Measurements from ENCODE around the gene PLD6.

The PLD6 gene

DNA sequence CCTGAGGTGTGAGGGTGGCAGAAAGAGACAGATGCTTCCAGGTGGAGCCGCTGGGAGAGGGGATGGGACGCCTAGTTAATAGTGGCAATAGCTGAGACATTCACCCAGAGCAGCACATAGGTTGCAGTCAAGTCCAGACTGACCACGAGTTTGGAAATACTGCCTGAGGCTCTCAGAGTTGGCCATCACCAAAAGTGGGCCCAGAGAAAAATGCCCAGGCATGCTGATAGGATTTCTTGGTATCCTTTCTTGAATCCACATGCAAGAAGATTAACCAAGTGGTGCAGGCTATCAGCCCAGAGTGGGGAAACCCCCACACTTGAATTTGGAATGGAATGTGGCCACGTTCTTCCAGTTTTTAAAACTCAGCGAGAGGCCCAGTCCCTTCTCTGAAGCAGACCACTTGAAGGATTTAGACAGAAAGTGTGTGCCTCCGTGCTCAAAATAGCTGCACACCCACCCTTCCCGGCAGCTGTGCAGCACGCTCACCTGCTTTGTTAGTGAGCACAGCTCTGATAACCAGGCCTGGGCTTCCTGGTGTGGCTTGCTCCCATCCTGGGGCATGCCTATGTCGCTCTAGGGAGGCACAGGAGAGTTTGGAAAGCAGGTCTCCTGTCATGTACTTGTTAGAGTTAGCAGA, 35.7 kb downstream of the PLD6 start (continued):
- TF ChIP-seq, protein P1, sequence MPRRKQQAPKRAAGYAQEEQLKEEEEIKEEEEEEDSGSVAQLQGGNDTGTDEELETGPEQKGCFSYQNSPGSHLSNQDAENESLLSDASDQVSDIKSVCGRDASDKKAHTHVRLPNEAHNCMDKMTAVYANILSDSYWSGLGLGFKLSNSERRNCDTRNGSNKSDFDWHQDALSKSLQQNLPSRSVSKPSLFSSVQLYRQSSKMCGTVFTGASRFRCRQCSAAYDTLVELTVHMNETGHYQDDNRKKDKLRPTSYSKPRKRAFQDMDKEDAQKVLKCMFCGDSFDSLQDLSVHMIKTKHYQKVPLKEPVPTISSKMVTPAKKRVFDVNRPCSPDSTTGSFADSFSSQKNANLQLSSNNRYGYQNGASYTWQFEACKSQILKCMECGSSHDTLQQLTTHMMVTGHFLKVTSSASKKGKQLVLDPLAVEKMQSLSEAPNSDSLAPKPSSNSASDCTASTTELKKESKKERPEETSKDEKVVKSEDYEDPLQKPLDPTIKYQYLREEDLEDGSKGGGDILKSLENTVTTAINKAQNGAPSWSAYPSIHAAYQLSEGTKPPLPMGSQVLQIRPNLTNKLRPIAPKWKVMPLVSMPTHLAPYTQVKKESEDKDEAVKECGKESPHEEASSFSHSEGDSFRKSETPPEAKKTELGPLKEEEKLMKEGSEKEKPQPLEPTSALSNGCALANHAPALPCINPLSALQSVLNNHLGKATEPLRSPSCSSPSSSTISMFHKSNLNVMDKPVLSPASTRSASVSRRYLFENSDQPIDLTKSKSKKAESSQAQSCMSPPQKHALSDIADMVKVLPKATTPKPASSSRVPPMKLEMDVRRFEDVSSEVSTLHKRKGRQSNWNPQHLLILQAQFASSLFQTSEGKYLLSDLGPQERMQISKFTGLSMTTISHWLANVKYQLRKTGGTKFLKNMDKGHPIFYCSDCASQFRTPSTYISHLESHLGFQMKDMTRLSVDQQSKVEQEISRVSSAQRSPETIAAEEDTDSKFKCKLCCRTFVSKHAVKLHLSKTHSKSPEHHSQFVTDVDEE (CRISPR knock-in tag; IDR thresholded peaks at IDR 0.05): no peak
- TF ChIP-seq, protein P2, sequence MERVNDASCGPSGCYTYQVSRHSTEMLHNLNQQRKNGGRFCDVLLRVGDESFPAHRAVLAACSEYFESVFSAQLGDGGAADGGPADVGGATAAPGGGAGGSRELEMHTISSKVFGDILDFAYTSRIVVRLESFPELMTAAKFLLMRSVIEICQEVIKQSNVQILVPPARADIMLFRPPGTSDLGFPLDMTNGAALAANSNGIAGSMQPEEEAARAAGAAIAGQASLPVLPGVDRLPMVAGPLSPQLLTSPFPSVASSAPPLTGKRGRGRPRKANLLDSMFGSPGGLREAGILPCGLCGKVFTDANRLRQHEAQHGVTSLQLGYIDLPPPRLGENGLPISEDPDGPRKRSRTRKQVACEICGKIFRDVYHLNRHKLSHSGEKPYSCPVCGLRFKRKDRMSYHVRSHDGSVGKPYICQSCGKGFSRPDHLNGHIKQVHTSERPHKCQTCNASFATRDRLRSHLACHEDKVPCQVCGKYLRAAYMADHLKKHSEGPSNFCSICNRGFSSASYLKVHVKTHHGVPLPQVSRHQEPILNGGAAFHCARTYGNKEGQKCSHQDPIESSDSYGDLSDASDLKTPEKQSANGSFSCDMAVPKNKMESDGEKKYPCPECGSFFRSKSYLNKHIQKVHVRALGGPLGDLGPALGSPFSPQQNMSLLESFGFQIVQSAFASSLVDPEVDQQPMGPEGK (CRISPR knock-in tag; IDR thresholded peaks at IDR 0.05; ENCODE audit: borderline replicate concordance): no peak
- TF ChIP-seq ZFP30 (CRISPR knock-in tag; IDR thresholded peaks at IDR 0.05): no peak

DNA sequence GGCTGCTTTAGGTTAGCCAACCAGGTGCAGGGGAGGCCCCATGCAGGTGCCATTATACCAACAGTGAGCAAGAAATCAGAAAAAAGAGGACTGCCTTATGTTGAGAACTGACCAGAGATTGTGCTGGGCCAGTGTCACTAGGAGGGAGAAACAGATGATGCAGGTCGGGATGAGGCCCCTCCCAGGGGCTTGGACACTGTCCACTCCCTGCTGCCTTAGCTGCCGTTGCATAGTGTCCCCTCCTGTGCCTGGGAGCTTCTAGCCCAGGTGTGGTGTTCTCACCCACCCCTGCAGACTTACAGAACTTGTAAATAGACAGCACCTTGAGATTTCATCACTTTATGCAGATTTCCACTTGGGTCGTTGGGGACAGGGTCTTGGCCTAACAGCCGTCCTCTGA, 36.7 kb downstream of the PLD6 start:
- no peak for ATAC-seq
- TF ChIP-seq CSDC2 (CRISPR knock-in tag; IDR thresholded peaks at IDR 0.05) (no peak), ZNF565 (CRISPR knock-in tag; conservative IDR thresholded peaks at IDR 0.05; ENCODE audit: low read depth) (no peak), OSR1 (CRISPR knock-in tag; IDR thresholded peaks at IDR 0.05) (no peak), ZC3H10 (CRISPR knock-in tag; IDR thresholded peaks at IDR 0.05) (no peak), RARB (CRISPR knock-in tag; IDR thresholded peaks at IDR 0.05) (no peak), ARNTL (CRISPR knock-in tag; IDR thresholded peaks at IDR 0.05; ENCODE audit: borderline replicate concordance, low read depth) (no peak), TOX (CRISPR knock-in tag; IDR thresholded peaks at IDR 0.05; ENCODE audit: borderline replicate concordance) (no peak), ZNF8 (CRISPR knock-in tag; IDR thresholded peaks at IDR 0.05) (no peak), ESRRG (CRISPR knock-in tag; IDR thresholded peaks at IDR 0.05) (no peak), BACH2 (CRISPR knock-in tag; IDR thresholded peaks at IDR 0.05; ENCODE audit: borderline replicate concordance) (no peak), ISL1 (CRISPR knock-in tag; IDR thresholded peaks at IDR 0.05) (no peak), ZNF70 (CRISPR knock-in tag; IDR thresholded peaks at IDR 0.05) (no peak), PPARA (CRISPR knock-in tag; IDR thresholded peaks at IDR 0.05; ENCODE audit: borderline replicate concordance) (no peak), GLIS3 (CRISPR knock-in tag; IDR thresholded peaks at IDR 0.05) (no peak), ZFP3 (CRISPR knock-in tag; IDR thresholded peaks at IDR 0.05) (no peak)
- TF ChIP-seq, protein P3, sequence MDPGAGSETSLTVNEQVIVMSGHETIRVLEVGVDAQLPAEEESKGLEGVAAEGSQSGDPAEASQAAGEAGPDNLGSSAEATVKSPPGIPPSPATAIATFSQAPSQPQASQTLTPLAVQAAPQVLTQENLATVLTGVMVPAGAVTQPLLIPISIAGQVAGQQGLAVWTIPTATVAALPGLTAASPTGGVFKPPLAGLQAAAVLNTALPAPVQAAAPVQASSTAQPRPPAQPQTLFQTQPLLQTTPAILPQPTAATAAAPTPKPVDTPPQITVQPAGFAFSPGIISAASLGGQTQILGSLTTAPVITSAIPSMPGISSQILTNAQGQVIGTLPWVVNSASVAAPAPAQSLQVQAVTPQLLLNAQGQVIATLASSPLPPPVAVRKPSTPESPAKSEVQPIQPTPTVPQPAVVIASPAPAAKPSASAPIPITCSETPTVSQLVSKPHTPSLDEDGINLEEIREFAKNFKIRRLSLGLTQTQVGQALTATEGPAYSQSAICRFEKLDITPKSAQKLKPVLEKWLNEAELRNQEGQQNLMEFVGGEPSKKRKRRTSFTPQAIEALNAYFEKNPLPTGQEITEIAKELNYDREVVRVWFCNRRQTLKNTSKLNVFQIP (CRISPR knock-in tag; IDR thresholded peaks at IDR 0.05; ENCODE audit: borderline replicate concordance, low read depth): no peak
- TF ChIP-seq, protein P4, sequence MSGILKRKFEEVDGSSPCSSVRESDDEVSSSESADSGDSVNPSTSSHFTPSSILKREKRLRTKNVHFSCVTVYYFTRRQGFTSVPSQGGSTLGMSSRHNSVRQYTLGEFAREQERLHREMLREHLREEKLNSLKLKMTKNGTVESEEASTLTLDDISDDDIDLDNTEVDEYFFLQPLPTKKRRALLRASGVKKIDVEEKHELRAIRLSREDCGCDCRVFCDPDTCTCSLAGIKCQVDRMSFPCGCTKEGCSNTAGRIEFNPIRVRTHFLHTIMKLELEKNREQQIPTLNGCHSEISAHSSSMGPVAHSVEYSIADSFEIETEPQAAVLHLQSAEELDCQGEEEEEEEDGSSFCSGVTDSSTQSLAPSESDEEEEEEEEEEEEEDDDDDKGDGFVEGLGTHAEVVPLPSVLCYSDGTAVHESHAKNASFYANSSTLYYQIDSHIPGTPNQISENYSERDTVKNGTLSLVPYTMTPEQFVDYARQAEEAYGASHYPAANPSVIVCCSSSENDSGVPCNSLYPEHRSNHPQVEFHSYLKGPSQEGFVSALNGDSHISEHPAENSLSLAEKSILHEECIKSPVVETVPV (CRISPR knock-in tag; IDR thresholded peaks at IDR 0.05): no peak
- TF ChIP-seq, protein P1 (CRISPR knock-in tag; IDR thresholded peaks at IDR 0.05): no peak
- TF ChIP-seq, protein P5, sequence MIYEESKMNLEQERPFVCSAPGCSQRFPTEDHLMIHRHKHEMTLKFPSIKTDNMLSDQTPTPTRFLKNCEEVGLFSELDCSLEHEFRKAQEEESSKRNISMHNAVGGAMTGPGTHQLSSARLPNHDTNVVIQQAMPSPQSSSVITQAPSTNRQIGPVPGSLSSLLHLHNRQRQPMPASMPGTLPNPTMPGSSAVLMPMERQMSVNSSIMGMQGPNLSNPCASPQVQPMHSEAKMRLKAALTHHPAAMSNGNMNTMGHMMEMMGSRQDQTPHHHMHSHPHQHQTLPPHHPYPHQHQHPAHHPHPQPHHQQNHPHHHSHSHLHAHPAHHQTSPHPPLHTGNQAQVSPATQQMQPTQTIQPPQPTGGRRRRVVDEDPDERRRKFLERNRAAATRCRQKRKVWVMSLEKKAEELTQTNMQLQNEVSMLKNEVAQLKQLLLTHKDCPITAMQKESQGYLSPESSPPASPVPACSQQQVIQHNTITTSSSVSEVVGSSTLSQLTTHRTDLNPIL (CRISPR knock-in tag; IDR thresholded peaks at IDR 0.05; ENCODE audit: low read depth): no peak

All from SK-N-SH treated with all-trans-retinoic acid at 6 μM for 48 hours (cell line).